Neural crest cell (in vitro differentiated cells): ENCODE measurements around the gene CYGB. TPM values are rescaled to one million over a fixed set of nuclear protein-coding genes. Genes with fewer than 3 reads are reported as not detected.

Source experiments
- DNase-seq: peaks from one replicate; pipeline ENCODE4 v3.0.0; 2021; ENCODE audit warnings: low read depth, mixed read lengths, low spot score
- H3K27ac Mint-ChIP-seq: one replicate; pipeline ENCODE4 v1.8.0; 2021; ENCODE audit warnings: mild to moderate bottlenecking, mixed read lengths; ENCODE audit not compliant: unreplicated experiment
- H3K27me3 Mint-ChIP-seq: 2 replicates; pipeline ENCODE4 v1.8.0; 2021; ENCODE audit warnings: low read depth, mild to moderate bottlenecking, mixed read lengths
- H3K36me3 Mint-ChIP-seq: 2 replicates; pipeline ENCODE4 v1.8.0; 2021; ENCODE audit warnings: low read depth, mild to moderate bottlenecking, mixed read lengths
- H3K4me1 Mint-ChIP-seq: 2 replicates; pipeline ENCODE4 v1.8.0; 2021; ENCODE audit warnings: mixed read lengths
- H3K4me3 Mint-ChIP-seq: one replicate; pipeline ENCODE4 v1.8.0; 2021; ENCODE audit warnings: mild to moderate bottlenecking, mixed read lengths
- H3K9me3 Mint-ChIP-seq: 2 replicates; pipeline ENCODE4 v1.8.0; 2021; ENCODE audit warnings: mixed read lengths
- total RNA-seq: library from RNA; stranded (reverse); gene quantifications from 2 replicates; pipeline ENCODE4 v1.2.1, GENCODE V29; 2021
- TF ChIP-seq, protein P1 (sequence below): fragments of 200-600 bp; sonication (generic); conservative IDR thresholded peaks from 2 replicates; pipeline ENCODE4 v1.5.0; 2021; ENCODE audit warnings: antibody characterized with exemption, mild to moderate bottlenecking

CYGB gene
- total RNA-seq, 1 donor from 2014 or later: 8.7 TPM

- peaks cover 49% of the 10 kb centered on the region for H3K4me1 Mint-ChIP-seq
- peaks cover 49% of the 10 kb centered on the region for H3K27me3 Mint-ChIP-seq
- H3K27ac Mint-ChIP-seq: no peak overlapping the region
- no peaks in the 10 kb centered on the region for H3K9me3 Mint-ChIP-seq
- H3K36me3 Mint-ChIP-seq: no peaks in the 10 kb centered on the region
- peak overlapping the region; percentile 88 for H3K4me3 Mint-ChIP-seq
- TF ChIP-seq, protein P1, sequence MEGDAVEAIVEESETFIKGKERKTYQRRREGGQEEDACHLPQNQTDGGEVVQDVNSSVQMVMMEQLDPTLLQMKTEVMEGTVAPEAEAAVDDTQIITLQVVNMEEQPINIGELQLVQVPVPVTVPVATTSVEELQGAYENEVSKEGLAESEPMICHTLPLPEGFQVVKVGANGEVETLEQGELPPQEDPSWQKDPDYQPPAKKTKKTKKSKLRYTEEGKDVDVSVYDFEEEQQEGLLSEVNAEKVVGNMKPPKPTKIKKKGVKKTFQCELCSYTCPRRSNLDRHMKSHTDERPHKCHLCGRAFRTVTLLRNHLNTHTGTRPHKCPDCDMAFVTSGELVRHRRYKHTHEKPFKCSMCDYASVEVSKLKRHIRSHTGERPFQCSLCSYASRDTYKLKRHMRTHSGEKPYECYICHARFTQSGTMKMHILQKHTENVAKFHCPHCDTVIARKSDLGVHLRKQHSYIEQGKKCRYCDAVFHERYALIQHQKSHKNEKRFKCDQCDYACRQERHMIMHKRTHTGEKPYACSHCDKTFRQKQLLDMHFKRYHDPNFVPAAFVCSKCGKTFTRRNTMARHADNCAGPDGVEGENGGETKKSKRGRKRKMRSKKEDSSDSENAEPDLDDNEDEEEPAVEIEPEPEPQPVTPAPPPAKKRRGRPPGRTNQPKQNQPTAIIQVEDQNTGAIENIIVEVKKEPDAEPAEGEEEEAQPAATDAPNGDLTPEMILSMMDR: peak; percentile 24
- DNase-seq: peak; percentile 86
Measured at GRCh38 chr17:76540381-76541300, 3.1 kb upstream of the CYGB start.

GRCh38 chr17:76539631-76540271, 2.2 kb upstream of the CYGB start, which contains the start of gene PRCD:
TSS of gene PRCD (plus strand) at chr17:76540044. CDS start at chr17:76540142, 98 bp downstream.
- no peaks in the 10 kb centered on the region for H3K9me3 Mint-ChIP-seq
- H3K36me3 Mint-ChIP-seq: no peaks in the 10 kb centered on the region
- DNase-seq: no peak
- no peak within 1 kb of the TSS for H3K27ac Mint-ChIP-seq
- H3K27me3 Mint-ChIP-seq: peaks cover 58% of the 10 kb centered on the region
- H3K4me3 Mint-ChIP-seq: peak within 1 kb of the TSS; percentile 88
- H3K4me1 Mint-ChIP-seq: peaks cover 56% of the 10 kb centered on the region
- TF ChIP-seq, protein P1: peak; percentile 30

DNA sequence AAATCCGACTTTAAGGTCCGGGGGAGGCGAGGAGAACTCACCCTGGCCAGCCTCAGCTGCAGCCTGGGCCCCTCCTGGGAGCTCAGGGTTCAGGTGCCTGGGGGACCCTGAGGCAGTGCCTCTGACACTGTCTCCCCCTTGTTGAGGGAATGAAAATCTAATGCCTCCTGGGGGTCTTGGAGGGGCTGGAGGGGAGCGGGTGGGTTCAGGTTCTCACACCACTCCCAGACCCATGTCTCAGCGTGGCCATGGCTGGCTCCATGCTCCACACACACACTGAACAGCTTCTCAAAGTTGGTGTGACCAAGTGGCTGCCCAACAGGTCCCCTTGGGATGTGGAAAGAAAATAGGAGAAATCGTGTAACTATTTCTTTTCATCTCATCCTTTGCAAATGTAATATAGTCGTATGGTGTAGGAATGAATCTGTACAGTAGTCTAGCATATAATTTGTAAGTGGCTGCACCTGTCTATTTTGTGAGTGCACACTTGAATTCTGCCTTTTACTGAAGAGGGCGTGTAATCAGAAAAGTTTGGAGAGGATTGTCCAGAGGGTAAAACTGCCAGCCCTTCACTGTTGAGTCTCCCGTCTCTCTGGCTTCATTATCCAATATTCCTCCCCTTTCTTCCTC, 1.5 kb upstream of the CYGB start:
- H3K36me3 Mint-ChIP-seq: no peaks in the 10 kb centered on the region
- no peak for DNase-seq
- peaks cover 55% of the 10 kb centered on the region for H3K27me3 Mint-ChIP-seq
- no peak overlapping the region for H3K27ac Mint-ChIP-seq
- TF ChIP-seq, protein P1: no peak
- H3K4me1 Mint-ChIP-seq: peaks cover 51% of the 10 kb centered on the region
- no peaks in the 10 kb centered on the region for H3K9me3 Mint-ChIP-seq
- peak overlapping the region; percentile 81 for H3K4me3 Mint-ChIP-seq

GRCh38 chr17:76538281-76538931, 897 bp upstream of the CYGB start:
- Mint-ChIP-seq H3K36me3 (no peaks in the 10 kb centered on the region), H3K4me3 (peak overlapping the region; percentile 81), H3K27me3 (peaks cover 51% of the 10 kb centered on the region), H3K27ac (no peak overlapping the region), H3K9me3 (no peaks in the 10 kb centered on the region), H3K4me1 (peaks cover 44% of the 10 kb centered on the region)
- DNase-seq: no peak
- TF ChIP-seq, protein P1: no peak

- peaks cover 49% of the 10 kb centered on the region for H3K27me3 Mint-ChIP-seq
- H3K4me1 Mint-ChIP-seq: peaks cover 54% of the 10 kb centered on the region
- no peak overlapping the region for H3K4me3 Mint-ChIP-seq
- no peaks in the 10 kb centered on the region for H3K9me3 Mint-ChIP-seq
- no peak overlapping the region for H3K27ac Mint-ChIP-seq
- no peak for DNase-seq
- TF ChIP-seq, protein P1: no peak
- H3K36me3 Mint-ChIP-seq: no peaks in the 10 kb centered on the region
Measured at GRCh38 chr17:76537288-76537577, 276 bp downstream of the CYGB start.
